HepG2 (cell line): ENCODE data around the gene TNFRSF1B. TPM values are rescaled to one million over a fixed set of nuclear protein-coding genes. Genes with fewer than 3 reads are reported as not detected.

Experiments
- ATAC-seq: fragments of 200-7000 bp; cut with Tn5 transposase; 3 replicates; pipeline ENCODE4 v1.9.1; 2020; ENCODE audit warnings: mild to moderate bottlenecking, moderate library complexity
- BruUV-seq: library from RNA; stranded (reverse); fragments of 400-500 nt; replicated peaks from 2 replicates; lab custom pipeline; 2021; lab: Mats Ljungman, UMichigan
- CTCF ChIA-PET: fragments of 300-600 bp; formaldehyde crosslinking; extraction: SDS; loops from one replicate; lab custom pipeline; 2021; ENCODE audit warnings: low total read pairs, inconsistent platforms, low intra/inter-chr PET ratio; lab: Yijun Ruan, JAX
- POLR2A ChIA-PET: fragments of 350-600 bp; sonication (Branson Sonifier 250); formaldehyde crosslinking; loops from one replicate; lab custom pipeline; 2020; ENCODE audit warnings: antibody characterized with exemption, inconsistent platforms; lab: Yijun Ruan, JAX
- DNase-seq: peaks from one replicate; pipeline ENCODE4 v3.0.0-alpha.2; 2015; ENCODE audit warnings: low spot score
- FAIRE-seq: peaks from 3 replicates; lab custom pipeline; 2011; peaks lifted over from hg19 to GRCh38; lab: Jason Lieb, UNC
- H2AFZ ChIP-seq: one replicate; pipeline ENCODE4 v1.6.1; 2011; ENCODE audit warnings: low read length, inconsistent platforms
- H3K27ac ChIP-seq: fragments of 300-600 bp; 3 replicates; pipeline ENCODE4 v1.8.0; 2011; ENCODE audit warnings: mixed run types, mild to moderate bottlenecking, mixed read lengths, low read length, inconsistent platforms; ENCODE audit not compliant: insufficient read depth; ENCODE audit errors: extremely low read length
- H3K27me3 ChIP-seq, 2 experiments: fragments of 200-600 bp in 1 of 2; 2 replicates in 1 of 2; 3 replicates in 1 of 2; pipeline versions ENCODE4 v1.6.0 to v1.8.0; 2011; ENCODE audit warnings: low read length in 2 of 2, mild to moderate bottlenecking in 2 of 2, moderate library complexity in 2 of 2, inconsistent platforms in 1 of 2; ENCODE audit not compliant: insufficient read depth in 2 of 2, control insufficient read depth in 1 of 2
- H3K36me3 ChIP-seq, 2 experiments: fragments of 200-600 bp in 1 of 2; replicated peaks in 1 of 2; 2 replicates in 1 of 2; 3 replicates in 1 of 2; pipeline versions ENCODE4 v1.5.1 to v1.8.0; 2011; ENCODE audit warnings: low read length in 2 of 2, inconsistent platforms in 1 of 2; ENCODE audit not compliant: insufficient read depth in 2 of 2, control insufficient read depth in 1 of 2
- H3K4me1 ChIP-seq: 2 replicates; pipeline ENCODE4 v1.5.1; 2012; ENCODE audit warnings: low read length, inconsistent platforms; ENCODE audit not compliant: insufficient read depth
- H3K4me2 ChIP-seq: 2 replicates; pipeline ENCODE4 v1.6.0; 2011; ENCODE audit warnings: low read depth, low read length, inconsistent platforms
- H3K4me3 ChIP-seq, 3 experiments: fragments of 200-600 bp in 1 of 3; sonication (generic), shearing (Covaris generic) in 1 of 3; replicated peaks in 1 of 3; 2 replicates each; pipeline ENCODE4 v1.5.1; 2011 to 2016; ENCODE audit warnings: low read length in 3 of 3, inconsistent platforms in 2 of 3, low read depth in 2 of 3, mild to moderate bottlenecking in 2 of 3, control low read depth in 1 of 3, mixed read lengths in 1 of 3; ENCODE audit not compliant: insufficient read depth in 1 of 3
- H3K79me2 ChIP-seq: one replicate; pipeline ENCODE4 v1.6.1; 2011; ENCODE audit warnings: low read length, inconsistent platforms; ENCODE audit not compliant: insufficient read depth
- H3K9ac ChIP-seq: 2 replicates; pipeline ENCODE4 v1.6.0; 2011; ENCODE audit warnings: mild to moderate bottlenecking, low read depth, low read length, inconsistent platforms; ENCODE audit not compliant: insufficient read depth
- H3K9me3 ChIP-seq: 2 replicates; pipeline ENCODE4 v1.5.1; 2012; ENCODE audit warnings: mild to moderate bottlenecking, low read length
- H4K20me1 ChIP-seq: 2 replicates; pipeline ENCODE4 v1.6.0; 2011; ENCODE audit warnings: inconsistent platforms, mild to moderate bottlenecking, low read length, moderate library complexity; ENCODE audit not compliant: insufficient read depth
- ATF5 ChIP-seq: sonication (generic); formaldehyde crosslinking; IDR thresholded peaks from 2 replicates; pipeline ENCODE4 v1.4.0; 2020; ENCODE audit warnings: mild to moderate bottlenecking, low read depth, missing genetic modification reagents
- BHLHE40 ChIP-seq: IDR thresholded peaks from 2 replicates; pipeline ENCODE4 v1.6.1; 2011; ENCODE audit warnings: low read length, improper control_type of control experiment
- FIP1L1 ChIP-seq: fragments of 200-400 bp; formaldehyde crosslinking; IDR thresholded peaks from 2 replicates; pipeline ENCODE4 v1.6.1; 2018; ENCODE audit warnings: low read depth, mild to moderate bottlenecking, low read length, moderate library complexity, borderline replicate concordance; ENCODE audit not compliant: insufficient read depth
- FOXP1 ChIP-seq, 2 experiments: fragments of 450-650 bp in 1 of 2; IDR thresholded peaks; 2 replicates each; pipeline ENCODE4 v1.6.1; 2017 to 2018; ENCODE audit warnings: antibody characterized with exemption in 1 of 2
- MTF2 ChIP-seq: sonication (generic); formaldehyde crosslinking; IDR thresholded peaks from 2 replicates; pipeline ENCODE4 v1.5.0; 2020; ENCODE audit warnings: missing genetic modification reagents, borderline replicate concordance
- TARDBP ChIP-seq: sonication (generic); formaldehyde crosslinking; IDR thresholded peaks from 2 replicates; pipeline ENCODE4 v1.8.0; 2022; ENCODE audit warnings: mild to moderate bottlenecking, missing genetic modification reagents
- ZMYM4 ChIP-seq: sonication (generic); formaldehyde crosslinking; IDR thresholded peaks from 2 replicates; pipeline ENCODE4 v1.8.1; 2023; ENCODE audit warnings: mild to moderate bottlenecking, missing genetic modification reagents
- ZNF543 ChIP-seq: sonication (generic); formaldehyde crosslinking; IDR thresholded peaks from 2 replicates; pipeline ENCODE4 v1.4.0; 2020; ENCODE audit warnings: mild to moderate bottlenecking, missing genetic modification reagents
- ZNF629 ChIP-seq: sonication (generic); formaldehyde crosslinking; conservative IDR thresholded peaks from 2 replicates; pipeline ENCODE4 v1.5.0; 2020; ENCODE audit warnings: missing genetic modification reagents
- ZNF83 ChIP-seq: sonication (generic); formaldehyde crosslinking; IDR thresholded peaks from 2 replicates; pipeline ENCODE4 v1.4.0; 2020; ENCODE audit warnings: missing genetic modification reagents, mild to moderate bottlenecking, borderline replicate concordance
- WGBS: methylation state at CpG from one replicate; pipeline ENCODE4 v1.1.6; 2017; ENCODE audit warnings: low lambda C conversion rate; 5-methylcytosine and 5-hydroxymethylcytosine counted together
- in situ Hi-C: cut with HindIII; loops from 2 replicates; pipeline ENCODE4 v1.10.0; 2017; ENCODE audit warnings: low pct_unique_long_range_greater_than_20kb; ENCODE audit not compliant: extremely low pct_ligation_motif_present
- intact Hi-C: fragments of 100-400 bp; cut with micrococcal nuclease; formaldehyde crosslinking; loops from one replicate; pipeline ENCODE4 v1.10.0; 2022; ENCODE audit not compliant: unreplicated experiment
- polyA plus RNA-seq, 8 experiments: library from polyadenylated mRNA; depleted of rRNA in 3 of 8; stranded (reverse) in 7 of 8; unstranded in 1 of 8; fragments of >200 nt; fragmentation: Illumina TruSeq in 4 of 8; extraction: Trizol in 4 of 8; gene quantifications; 2 replicates each; pipeline versions ENCODE4 v1.2.1 to v1.2.3, GENCODE V29; 2011 to 2016; ENCODE audit warnings: low read depth in 4 of 8, missing spikeins in 1 of 8, mixed read lengths in 1 of 8; ENCODE audit not compliant: insufficient read depth in 1 of 8
- total RNA-seq, 5 experiments: library from RNA; depleted of rRNA; stranded (reverse); fragments of >200 nt; fragmentation: Illumina TruSeq; extraction: Trizol; gene quantifications; 2 replicates each; pipeline ENCODE4 v1.2.3, GENCODE V29; 2016; ENCODE audit warnings: low read depth in 1 of 5
- TF ChIP-seq, protein P1 (sequence below): sonication (generic); formaldehyde crosslinking; IDR thresholded peaks from 2 replicates; pipeline ENCODE4 v1.5.0; 2020; ENCODE audit warnings: missing genetic modification reagents

TNFRSF1B gene
- total and polyA plus RNA-seq, 2 of the 13 experiments (the other 11 are each of a cell fraction or from before 2014, with no cell fraction given), result 0.04 to 0.11 TPM

- no peak for TF ChIP-seq ZNF543
- TF ChIP-seq ATF5 (CRISPR knock-in tag), result no peak
- TF ChIP-seq ZMYM4, result no peak
- no peak for TF ChIP-seq FOXP1 (IDR thresholded peaks at IDR 0.05)
- TF ChIP-seq FOXP1 (CRISPR knock-in tag; IDR thresholded peaks at IDR 0.05), result no peak
- TF ChIP-seq ZNF83, result no peak
Measured at GRCh38 chr1:12202190-12202497, 35.4 kb downstream of the TNFRSF1B start (continued).

GRCh38 chr1:12202577-12202976, 35.8 kb downstream of the TNFRSF1B start:
- no peak overlapping the region for H3K4me3 ChIP-seq
- H3K27ac ChIP-seq, result no peak overlapping the region
- TF ChIP-seq BHLHE40 (no peak), ZNF629 (CRISPR knock-in tag) (peak; percentile 64), MTF2 (CRISPR knock-in tag) (no peak), TARDBP (CRISPR knock-in tag) (no peak), FIP1L1 (no peak)
- TF ChIP-seq, protein P1, sequence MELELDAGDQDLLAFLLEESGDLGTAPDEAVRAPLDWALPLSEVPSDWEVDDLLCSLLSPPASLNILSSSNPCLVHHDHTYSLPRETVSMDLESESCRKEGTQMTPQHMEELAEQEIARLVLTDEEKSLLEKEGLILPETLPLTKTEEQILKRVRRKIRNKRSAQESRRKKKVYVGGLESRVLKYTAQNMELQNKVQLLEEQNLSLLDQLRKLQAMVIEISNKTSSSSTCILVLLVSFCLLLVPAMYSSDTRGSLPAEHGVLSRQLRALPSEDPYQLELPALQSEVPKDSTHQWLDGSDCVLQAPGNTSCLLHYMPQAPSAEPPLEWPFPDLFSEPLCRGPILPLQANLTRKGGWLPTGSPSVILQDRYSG (CRISPR knock-in tag), result no peak
- ATAC-seq (no peak), DNase-seq (no peak), FAIRE-seq (no peak)
- no peak overlapping the region for H3K9ac ChIP-seq
- no peak overlapping the region for H3K4me2 ChIP-seq
- H2AFZ ChIP-seq, result no peak overlapping the region
- no TSS peak for BruUV-seq
- H3K9me3 ChIP-seq, result no peaks in the 10 kb centered on the region
- H4K20me1 ChIP-seq, result no peaks in the 10 kb centered on the region
- H3K4me1 ChIP-seq, result peaks cover 21% of the 10 kb centered on the region
- H3K27me3 ChIP-seq, result peaks cover 1 to 8% of the 10 kb centered on the region in 2 experiments; a peak in 2 of 5 replicates
- ChIA-PET CTCF (no interaction called here), POLR2A (no interaction called here)
- intact Hi-C loops (no loop called here), in situ Hi-C loops (no loop called here)
- H3K79me2 ChIP-seq, result no peaks in the 10 kb centered on the region
- no peaks in the 10 kb centered on the region for H3K36me3 ChIP-seq
- 67% methylated on average over 4 of the region's 4 CpGs for WGBS
